Caco-2 (cell line): Measurements from ENCODE around the gene A1BG. TPM values are rescaled to one million over a fixed set of nuclear protein-coding genes. Genes with fewer than 3 reads are reported as not detected.

Experiments
- BruUV-seq: library from RNA; stranded (reverse); fragments of 400-500 nt; replicated peaks from 2 replicates; lab custom pipeline; 2021; lab: Mats Ljungman, UMichigan
- CTCF ChIA-PET: fragments of 300-600 bp; sonication (Branson Sonifier 250); formaldehyde crosslinking; loops from one replicate; lab custom pipeline; 2022; ENCODE audit warnings: antibody characterized with exemption; lab: Charles Lee
- POLR2A ChIA-PET: fragments of 300-600 bp; sonication (Branson Sonifier 250); formaldehyde crosslinking; loops from one replicate; lab custom pipeline; 2022; ENCODE audit warnings: antibody characterized with exemption; lab: Charles Lee
- DNase-seq, 2 experiments: peaks; one replicate each; pipeline versions ENCODE4 v3.0.0 to v3.0.0-alpha.2; 2020 to 2022
- H3K27me3 ChIP-seq: replicated peaks from 2 replicates; pipeline ENCODE4 v1.6.0; 2011; ENCODE audit warnings: low read length; ENCODE audit not compliant: control insufficient read depth, insufficient read depth
- H3K36me3 ChIP-seq: 2 replicates; pipeline ENCODE4 v1.5.1; 2011; ENCODE audit warnings: low read length; ENCODE audit not compliant: control insufficient read depth, insufficient read depth
- H3K4me1 ChIP-seq: fragments of 250-450 bp; sonication (Bioruptor Pico); 2 replicates; pipeline ENCODE4 v1.5.1; 2020; ENCODE audit warnings: mild to moderate bottlenecking
- H3K4me3 ChIP-seq: 2 replicates; pipeline ENCODE4 v1.5.1; 2011; ENCODE audit warnings: low read depth, mild to moderate bottlenecking, control low read depth, low read length
- H3K9me3 ChIP-seq: fragments of 250-450 bp; sonication (Bioruptor Pico); 2 replicates; pipeline ENCODE4 v1.5.1; 2020; ENCODE audit warnings: mild to moderate bottlenecking, moderate library complexity
- H3K27ac Mint-ChIP-seq: one replicate; pipeline ENCODE4 v1.8.0; 2022; ENCODE audit warnings: mixed read lengths; ENCODE audit not compliant: unreplicated experiment
- H3K27me3 Mint-ChIP-seq: one replicate; pipeline ENCODE4 v1.8.0; 2022; ENCODE audit warnings: mixed read lengths; ENCODE audit not compliant: insufficient read depth, unreplicated experiment
- H3K36me3 Mint-ChIP-seq: one replicate; pipeline ENCODE4 v1.8.0; 2022; ENCODE audit warnings: mild to moderate bottlenecking, mixed read lengths; ENCODE audit not compliant: insufficient read depth, unreplicated experiment
- H3K4me1 Mint-ChIP-seq: one replicate; pipeline ENCODE4 v1.8.0; 2022; ENCODE audit warnings: low read depth, mixed read lengths; ENCODE audit not compliant: unreplicated experiment
- H3K4me3 Mint-ChIP-seq: one replicate; pipeline ENCODE4 v1.8.0; 2022; ENCODE audit warnings: mild to moderate bottlenecking, moderate library complexity, mixed read lengths; ENCODE audit not compliant: unreplicated experiment
- H3K9me3 Mint-ChIP-seq: one replicate; pipeline ENCODE4 v1.8.0; 2022; ENCODE audit warnings: mixed read lengths; ENCODE audit not compliant: unreplicated experiment
- intact Hi-C: fragments of 100-400 bp; cut with micrococcal nuclease; formaldehyde crosslinking; loops from one replicate; pipeline ENCODE4 v1.10.0; 2022; ENCODE audit not compliant: unreplicated experiment
- total RNA-seq: library from RNA; stranded (reverse); gene quantifications from 2 replicates; pipeline ENCODE4 v1.2.3, GENCODE V29; 2022
- TF ChIP-seq, protein P1 (sequence below), 2 experiments: fragments of 200-600 bp in 1 of 2; IDR thresholded peaks; 1 replicate in 1 of 2; 2 replicates in 1 of 2; pipeline versions ENCODE4 v1.5.1 to v1.8.0; 2011 to 2022; ENCODE audit warnings: antibody characterized with exemption in 1 of 2, control low read depth in 1 of 2, inconsistent platforms in 1 of 2, low read depth in 1 of 2, low read length in 1 of 2, mild to moderate bottlenecking in 1 of 2, moderate library complexity in 1 of 2; ENCODE audit not compliant: insufficient read depth in 1 of 2, severe bottlenecking in 1 of 2, unreplicated experiment in 1 of 2

The A1BG gene
- total RNA-seq, 1 experiment from 2014 or later: 2.8 TPM

- no peaks in the 10 kb centered on the region for H3K9me3 ChIP-seq
- H3K36me3 Mint-ChIP-seq: peaks cover 58% of the 10 kb centered on the region
- H3K36me3 ChIP-seq: peaks cover 1% of the 10 kb centered on the region; the same call in 1 of the 2 replicates
- ChIA-PET POLR2A (interaction anchor here (0.6 to 1.0 kb wide), 2 partner anchors 23 to 81 kb away, joined by 3 to 6 read pairs; partner anchors contain the start of gene ZNF497), CTCF (no interaction called here)
- peaks cover 12% of the 10 kb centered on the region for H3K4me1 Mint-ChIP-seq
- intact Hi-C loops: loop anchor here (2.0 kb wide), 2 partner anchors 113 to 133 kb away; partner anchors contain the start of gene ZBTB45
- H3K4me3 ChIP-seq: peak overlapping the region; percentile 79
- H3K27ac Mint-ChIP-seq: peak overlapping the region; percentile 96
- H3K9me3 Mint-ChIP-seq: no peaks in the 10 kb centered on the region
- TF ChIP-seq, protein P1, sequence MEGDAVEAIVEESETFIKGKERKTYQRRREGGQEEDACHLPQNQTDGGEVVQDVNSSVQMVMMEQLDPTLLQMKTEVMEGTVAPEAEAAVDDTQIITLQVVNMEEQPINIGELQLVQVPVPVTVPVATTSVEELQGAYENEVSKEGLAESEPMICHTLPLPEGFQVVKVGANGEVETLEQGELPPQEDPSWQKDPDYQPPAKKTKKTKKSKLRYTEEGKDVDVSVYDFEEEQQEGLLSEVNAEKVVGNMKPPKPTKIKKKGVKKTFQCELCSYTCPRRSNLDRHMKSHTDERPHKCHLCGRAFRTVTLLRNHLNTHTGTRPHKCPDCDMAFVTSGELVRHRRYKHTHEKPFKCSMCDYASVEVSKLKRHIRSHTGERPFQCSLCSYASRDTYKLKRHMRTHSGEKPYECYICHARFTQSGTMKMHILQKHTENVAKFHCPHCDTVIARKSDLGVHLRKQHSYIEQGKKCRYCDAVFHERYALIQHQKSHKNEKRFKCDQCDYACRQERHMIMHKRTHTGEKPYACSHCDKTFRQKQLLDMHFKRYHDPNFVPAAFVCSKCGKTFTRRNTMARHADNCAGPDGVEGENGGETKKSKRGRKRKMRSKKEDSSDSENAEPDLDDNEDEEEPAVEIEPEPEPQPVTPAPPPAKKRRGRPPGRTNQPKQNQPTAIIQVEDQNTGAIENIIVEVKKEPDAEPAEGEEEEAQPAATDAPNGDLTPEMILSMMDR (IDR thresholded peaks at IDR 0.05; ENCODE audit: insufficient read depth in 1 of 2, low read depth in 1 of 2, low read length in 1 of 2, severe bottlenecking in 1 of 2, unreplicated experiment in 1 of 2): no peak
- DNase-seq: no peak
- H3K4me3 Mint-ChIP-seq: peak overlapping the region; percentile 85
- H3K27me3 Mint-ChIP-seq: no peaks in the 10 kb centered on the region
- no peaks in the 10 kb centered on the region for H3K27me3 ChIP-seq
- H3K4me1 ChIP-seq: peaks cover 18% of the 10 kb centered on the region
- TSS peak; percentile 72 for BruUV-seq
Observed at GRCh38 chr19:58385891-58386575, 32.7 kb upstream of the A1BG start.

- no peaks in the 10 kb centered on the region for H3K9me3 ChIP-seq
- ChIA-PET CTCF (no interaction called here), POLR2A (interaction anchor here (0.6 to 1.0 kb wide), 2 partner anchors 23 to 81 kb away, joined by 3 to 6 read pairs; partner anchors contain the start of gene ZNF497)
- intact Hi-C loops: no loop called here
- TF ChIP-seq, protein P1 (IDR thresholded peaks at IDR 0.05; ENCODE audit: insufficient read depth in 1 of 2, low read depth in 1 of 2, low read length in 1 of 2, severe bottlenecking in 1 of 2, unreplicated experiment in 1 of 2): no peak
- Mint-ChIP-seq H3K36me3 (peaks cover 58% of the 10 kb centered on the region), H3K27ac (peak overlapping the region; percentile 96), H3K4me3 (peak overlapping the region; percentile 85), H3K27me3 (no peaks in the 10 kb centered on the region), H3K9me3 (no peaks in the 10 kb centered on the region), H3K4me1 (peaks cover 12% of the 10 kb centered on the region)
- no TSS peak for BruUV-seq
- 0 out of 2 replicates have a peak, but pooled peaks cover 1% of the 10 kb centered on the region for H3K36me3 ChIP-seq
- DNase-seq: no peak
- peaks cover 18% of the 10 kb centered on the region for H3K4me1 ChIP-seq
- no peaks in the 10 kb centered on the region for H3K27me3 ChIP-seq
- H3K4me3 ChIP-seq: peak overlapping the region; percentile 79
Observed at GRCh38 chr19:58385313-58385890, 32.1 kb upstream of the A1BG start.

DNA sequence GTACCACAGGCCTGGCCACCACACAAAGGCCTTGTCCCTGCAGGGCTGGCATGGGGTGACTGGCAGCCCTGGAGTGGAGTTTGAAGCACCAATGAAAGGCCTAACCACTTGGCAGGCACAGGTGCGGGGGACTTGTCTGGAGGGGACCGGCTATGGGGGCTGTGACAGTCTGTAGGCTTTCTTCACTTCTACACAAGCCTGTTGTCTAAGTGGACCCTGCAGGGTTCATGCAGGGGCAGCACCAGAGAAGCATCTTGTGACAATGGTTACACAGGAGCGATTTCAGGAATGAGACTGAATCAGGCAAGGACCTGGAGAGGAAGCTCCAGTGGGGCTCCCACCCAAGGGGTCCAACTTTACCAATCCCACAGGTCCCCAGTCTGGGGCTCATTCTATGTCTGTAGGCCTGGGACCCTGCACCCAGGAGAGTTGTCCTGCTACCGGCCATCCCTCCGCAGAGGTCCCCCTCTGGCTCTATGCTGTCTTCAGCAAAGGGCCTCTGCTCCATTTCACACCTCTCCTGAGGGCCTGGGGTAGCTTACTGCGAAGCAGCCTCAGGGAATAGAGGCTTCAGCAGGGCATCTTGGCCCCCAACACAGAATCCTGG lies 29.8 kb upstream of the A1BG start:
- H3K9me3 ChIP-seq: no peaks in the 10 kb centered on the region
- Mint-ChIP-seq H3K27me3 (no peaks in the 10 kb centered on the region), H3K9me3 (no peaks in the 10 kb centered on the region), H3K36me3 (peaks cover 39% of the 10 kb centered on the region), H3K4me1 (peaks cover 12% of the 10 kb centered on the region), H3K27ac (peak overlapping the region; percentile 85), H3K4me3 (peak overlapping the region; percentile 51)
- H3K36me3 ChIP-seq: peaks cover under 1% of the 10 kb centered on the region; the same call in 1 of the 2 replicates
- intact Hi-C loops: no loop called here
- H3K27me3 ChIP-seq: no peaks in the 10 kb centered on the region
- POLR2A ChIA-PET: no interaction called here
- peaks cover 23% of the 10 kb centered on the region for H3K4me1 ChIP-seq
- CTCF ChIA-PET: no interaction called here
- BruUV-seq: no TSS peak
- DNase-seq: no peak
- H3K4me3 ChIP-seq: no peak overlapping the region
- TF ChIP-seq, protein P1 (IDR thresholded peaks at IDR 0.05; ENCODE audit: insufficient read depth in 1 of 2, low read depth in 1 of 2, low read length in 1 of 2, severe bottlenecking in 1 of 2, unreplicated experiment in 1 of 2): no peak
